Measurements from ENCODE around the gene NSD1.
A peak's percentile ranks its signal among the peaks of the same experiment; 100 is the strongest.

NSD1 gene

GRCh38 chr5:177310332-177310731 is 176.8 kb downstream of the NSD1 start:
- no peak for DNase-seq

GRCh38 chr5:177310757-177311391 is 177.3 kb downstream of the NSD1 start:
- no peak for DNase-seq

- DNase-seq = no peak
Observed at GRCh38 chr5:177311392-177311722, 177.8 kb downstream of the NSD1 start.

GRCh38 chr5:177311723-177312648 is 178.4 kb downstream of the NSD1 start, which contains the start of gene MXD3:
Gene MXD3 (minus strand): TSS chr5:177311898. CDS start chr5:177311830, 68 bp downstream.
- peak; percentile 96 for DNase-seq

- DNase-seq = no peak
Observed at GRCh38 chr5:177312649-177313181, 179.1 kb downstream of the NSD1 start.

- DNase-seq = no peak
Observed at GRCh38 chr5:177313561-177314259, 180.1 kb downstream of the NSD1 start.

GRCh38 chr5:177314376-177315342 is 181.1 kb downstream of the NSD1 start:
- DNase-seq = no peak

GRCh38 chr5:177315411-177315810 is 181.8 kb downstream of the NSD1 start:
- DNase-seq = no peak

- no peak for DNase-seq
Observed at GRCh38 chr5:177316005-177316404, 182.4 kb downstream of the NSD1 start.

- peak; percentile 80 for DNase-seq
Observed at GRCh38 chr5:177317959-177318377, 184.4 kb downstream of the NSD1 start.

GRCh38 chr5:177319913-177320588 is 186.5 kb downstream of the NSD1 start:
- no peak for DNase-seq

GRCh38 chr5:177320879-177321278 is 187.3 kb downstream of the NSD1 start:
- DNase-seq = no peak

GRCh38 chr5:177325868-177326381 is 192.4 kb downstream of the NSD1 start:
- DNase-seq = no peak

- DNase-seq = no peak
Observed at GRCh38 chr5:177327539-177328522, 194.3 kb downstream of the NSD1 start.

- no peak for DNase-seq
Observed at GRCh38 chr5:177328545-177329231, 195.1 kb downstream of the NSD1 start.

GRCh38 chr5:177329883-177330282 is 196.3 kb downstream of the NSD1 start:
- DNase-seq = no peak

- no peak for DNase-seq
Observed at GRCh38 chr5:177330991-177331842, 197.6 kb downstream of the NSD1 start.

Data from CD4-positive, alpha-beta T cell treated with Interleukin-21 for 1 hour (primary cell).